Heart right ventricle (tissue), 16 donors: ENCODE results near the gene GPR107. TPM values are rescaled to one million over a fixed set of nuclear protein-coding genes. Genes with fewer than 3 reads are reported as not detected.

Experiments used
- ATAC-seq, 8 donors: fragments of 200-7000 bp; cut with Tn5 transposase; one replicate each; pipeline ENCODE4 v1.9.1; 2020; ENCODE audit warnings: mild to moderate bottlenecking in 8 of 8, moderate library complexity in 8 of 8, moderate number of reproducible peaks in 1 of 8
- DNase-seq, 2 donors: peaks; one replicate each; pipeline ENCODE4 v3.0.0-alpha.2; 2020
- H3K27ac ChIP-seq, 10 donors: fragments of 200-600 bp; sonication (generic) in 2 of 10; one replicate each; pipeline versions ENCODE4 v1.5.0 to v1.8.0; 2020 to 2022; ENCODE audit warnings: mild to moderate bottlenecking in 3 of 10
- H3K27me3 ChIP-seq, 7 donors: fragments of 200-600 bp; one replicate each; pipeline ENCODE4 v1.8.0; 2021 to 2022; ENCODE audit warnings: mild to moderate bottlenecking in 2 of 7
- H3K36me3 ChIP-seq, 9 donors: fragments of 200-600 bp; sonication (generic) in 1 of 9; one replicate each; pipeline versions ENCODE4 v1.5.0 to v1.8.0; 2020 to 2022; ENCODE audit warnings: mild to moderate bottlenecking in 2 of 9
- H3K4me1 ChIP-seq, 9 donors: fragments of 200-600 bp; sonication (generic) in 1 of 9; one replicate each; pipeline versions ENCODE4 v1.5.0 to v1.8.0; 2020 to 2022; ENCODE audit warnings: mild to moderate bottlenecking in 4 of 9
- H3K4me3 ChIP-seq, 10 donors: fragments of 200-600 bp; sonication (generic) in 2 of 10; one replicate each; pipeline versions ENCODE4 v1.5.0 to v1.8.0; 2020 to 2022; ENCODE audit warnings: mild to moderate bottlenecking in 7 of 10, moderate library complexity in 2 of 10
- H3K9me3 ChIP-seq, 11 donors: fragments of 200-600 bp in 10 of 11; sonication (generic) in 2 of 11; one replicate each; pipeline versions ENCODE4 v1.5.0 to v1.8.0; 2013 to 2022; ENCODE audit warnings: mild to moderate bottlenecking in 2 of 11, control low read depth in 1 of 11, moderate library complexity in 1 of 11
- WGBS, 2 donors: extraction: QIAGEN DNeasy Blood & Tissue Kit; methylation state at CpG; one replicate each; pipeline ENCODE4 v1.1.7; 2013; ENCODE audit warnings: inconsistent platforms in 1 of 2; 5-methylcytosine and 5-hydroxymethylcytosine counted together
- intact Hi-C, 10 donors: fragments of 100-400 bp; cut with DNase I; formaldehyde crosslinking; loops; one replicate each; pipeline versions ENCODE4 v1.11.1 to v1.14.2; 2022
- polyA plus RNA-seq, 2 donors: library from polyadenylated mRNA; stranded (reverse); fragments of 200-250 nt; gene quantifications; one replicate each; pipeline ENCODE4 v1.2.3, GENCODE V29; 2013
- total RNA-seq, 10 donors: library from RNA; stranded (reverse); fragmentation: NEBNext Ultra II Directional in 3 of 10; extraction: Animal tissue kit (Norgen Biotek cat#: 25700) in 3 of 10; gene quantifications; one replicate each; pipeline versions ENCODE4 v1.2.1 to v1.2.4, GENCODE V29; 2021 to 2023
- TF ChIP-seq, protein P1 (sequence below), 9 donors: fragments of 200-600 bp; sonication (generic) in 2 of 9; IDR thresholded peaks; one replicate each; pipeline versions ENCODE4 v1.5.0 to v1.8.0; 2021 to 2022; ENCODE audit warnings: antibody characterized with exemption in 9 of 9, mild to moderate bottlenecking in 5 of 9, moderate library complexity in 1 of 9
- donor health status: Arrhythmogenic right ventricular cardiomyopathy.
- donor health status: ischemic (EF 13 %, LVEDD 7.1; RV severe dilation, severe dysfunction).
- donor health status: healthy with polysubstance abuse.
- donor health status: DM: no; HTN: yes; CAD: no.
- donor health status: DM: no; HTN: no; CAD: no.
- donor health status: ischemic (EF 25% LVEDD 6.9; RV normal size, moderate dysfunction).
- donor health status: ischemic (EF 25% LVEDD 5.7; RV mildly dilated, moderate dysfunction).
- donor health status: healthy.
- donor health status: DM: yes; HTN: yes; CAD: no.
- donor health status: Ischemic cardiomyopathy.
- donor health status: ischemic (EF 35%, LVEDD 5.7; RV mildly dilated, moderate dysfunction).
- donor health status: nonischemic (EF 11% LVEDD 7.7; RV severe dilation, severe dysfunction).
- donor health status: DM: yes; HTN: yes; CAD: no.
- donor health status: PGD.
- donor health status: ischemic (EF 29% LVEDD 5.4; RV normal size, mild dysfunction).
- donor health status: nonischemic (EF 23%, LVEDD 6.1; RV moderate dilation, normal function).

GPR107 gene
- total and polyA plus RNA-seq, 12 donors, result 6.7 to 35.6 (median 23.9) TPM

DNA sequence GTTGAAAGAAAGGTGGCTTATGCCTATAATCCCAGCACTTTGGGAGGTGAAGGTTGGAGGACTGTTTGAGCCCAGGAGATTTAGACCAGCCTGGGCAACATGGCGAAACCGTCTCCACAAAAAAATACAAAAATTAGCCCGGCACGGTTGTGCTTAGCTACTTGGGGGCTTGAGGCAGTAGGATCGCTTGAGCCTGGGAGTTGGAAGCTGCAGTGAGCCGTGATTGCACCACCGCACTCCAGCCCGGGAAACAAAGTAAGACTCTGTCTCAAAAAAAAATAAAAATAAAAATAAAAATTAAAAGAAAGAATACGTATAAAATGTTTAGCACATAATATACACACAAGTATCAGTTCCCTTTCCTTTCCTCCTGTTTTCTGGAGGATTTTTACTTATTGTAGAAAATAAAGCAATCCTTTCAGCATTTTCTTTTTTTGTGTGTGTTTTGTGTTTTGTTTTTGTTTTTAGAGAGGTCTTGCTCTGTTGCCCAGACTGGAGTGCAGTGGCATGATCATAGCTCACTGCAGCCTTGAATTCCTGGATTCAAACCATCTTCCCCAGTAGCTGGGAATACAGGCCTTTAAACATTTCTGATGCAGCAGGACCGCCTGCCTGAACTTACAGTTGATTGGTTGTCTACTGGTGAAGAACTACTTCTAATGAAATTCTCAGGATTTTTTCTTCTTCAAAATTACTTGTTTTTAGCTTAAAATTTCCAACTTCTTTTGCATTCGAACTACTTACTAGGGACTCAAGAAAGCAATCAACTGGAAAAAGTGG lies 4.1 kb upstream of the GPR107 start:
- WGBS, 2 donors, result 85 to 90% methylated on average over 11 of the region's 11 CpGs
- no peak overlapping the region for H3K27ac ChIP-seq
- peaks cover 0 to 5% (median 0%) of the 10 kb centered on the region in 9 donors for H3K36me3 ChIP-seq
- intact Hi-C loops, result loop anchor here in 5 of 10 donors (5.0 to 10.0 kb wide), 3 partner anchors 85 to 165 kb away; no protein-coding TSS in a partner anchor
- DNase-seq (no peak), ATAC-seq (no peak)
- H3K27me3 ChIP-seq, result no peaks in the 10 kb centered on the region
- H3K4me1 ChIP-seq, result peaks cover 4 to 47% (median 28%) of the 10 kb centered on the region in 9 donors
- no peaks in the 10 kb centered on the region for H3K9me3 ChIP-seq
- TF ChIP-seq, protein P1, sequence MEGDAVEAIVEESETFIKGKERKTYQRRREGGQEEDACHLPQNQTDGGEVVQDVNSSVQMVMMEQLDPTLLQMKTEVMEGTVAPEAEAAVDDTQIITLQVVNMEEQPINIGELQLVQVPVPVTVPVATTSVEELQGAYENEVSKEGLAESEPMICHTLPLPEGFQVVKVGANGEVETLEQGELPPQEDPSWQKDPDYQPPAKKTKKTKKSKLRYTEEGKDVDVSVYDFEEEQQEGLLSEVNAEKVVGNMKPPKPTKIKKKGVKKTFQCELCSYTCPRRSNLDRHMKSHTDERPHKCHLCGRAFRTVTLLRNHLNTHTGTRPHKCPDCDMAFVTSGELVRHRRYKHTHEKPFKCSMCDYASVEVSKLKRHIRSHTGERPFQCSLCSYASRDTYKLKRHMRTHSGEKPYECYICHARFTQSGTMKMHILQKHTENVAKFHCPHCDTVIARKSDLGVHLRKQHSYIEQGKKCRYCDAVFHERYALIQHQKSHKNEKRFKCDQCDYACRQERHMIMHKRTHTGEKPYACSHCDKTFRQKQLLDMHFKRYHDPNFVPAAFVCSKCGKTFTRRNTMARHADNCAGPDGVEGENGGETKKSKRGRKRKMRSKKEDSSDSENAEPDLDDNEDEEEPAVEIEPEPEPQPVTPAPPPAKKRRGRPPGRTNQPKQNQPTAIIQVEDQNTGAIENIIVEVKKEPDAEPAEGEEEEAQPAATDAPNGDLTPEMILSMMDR (IDR thresholded peaks at IDR 0.05), result no peak
- H3K4me3 ChIP-seq, result no peak overlapping the region

DNA sequence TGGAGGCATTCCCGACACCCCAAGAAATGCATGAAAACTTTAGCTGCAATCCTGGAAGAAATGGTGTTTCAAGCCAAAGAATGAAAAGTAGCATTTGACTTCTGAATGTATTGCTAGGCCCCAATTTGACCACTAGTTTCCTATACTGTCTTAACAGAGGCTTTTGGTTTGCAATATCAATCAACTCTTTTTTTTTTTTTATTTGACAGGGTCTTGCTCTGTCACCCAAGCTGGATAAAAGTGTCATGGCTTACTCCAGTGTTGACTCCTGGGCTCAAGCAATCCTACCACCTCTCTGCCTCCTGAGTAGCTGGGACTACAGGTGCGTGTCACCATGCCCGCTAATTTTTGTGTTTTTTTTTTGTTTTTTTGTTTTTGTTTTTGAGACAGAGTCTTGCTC lies 3.2 kb upstream of the GPR107 start:
- Histone ChIP-seq H3K36me3 (peaks cover 0 to 5% (median 0%) of the 10 kb centered on the region in 9 donors), H3K27me3 (no peaks in the 10 kb centered on the region), H3K4me1 (peaks cover 6 to 47% (median 32%) of the 10 kb centered on the region in 9 donors), H3K27ac (no peak overlapping the region), H3K4me3 (no peak overlapping the region), H3K9me3 (no peaks in the 10 kb centered on the region)
- ATAC-seq (no peak), DNase-seq (no peak)
- TF ChIP-seq, protein P1 (IDR thresholded peaks at IDR 0.05), result no peak
- intact Hi-C loops, result loop anchor here in 2 of 10 donors (5.0 to 10.0 kb wide), 2 partner anchors 163 to 166 kb away; no protein-coding TSS in a partner anchor
- WGBS, 2 donors, result 98% methylated on average over 3 of the region's 3 CpGs

DNA sequence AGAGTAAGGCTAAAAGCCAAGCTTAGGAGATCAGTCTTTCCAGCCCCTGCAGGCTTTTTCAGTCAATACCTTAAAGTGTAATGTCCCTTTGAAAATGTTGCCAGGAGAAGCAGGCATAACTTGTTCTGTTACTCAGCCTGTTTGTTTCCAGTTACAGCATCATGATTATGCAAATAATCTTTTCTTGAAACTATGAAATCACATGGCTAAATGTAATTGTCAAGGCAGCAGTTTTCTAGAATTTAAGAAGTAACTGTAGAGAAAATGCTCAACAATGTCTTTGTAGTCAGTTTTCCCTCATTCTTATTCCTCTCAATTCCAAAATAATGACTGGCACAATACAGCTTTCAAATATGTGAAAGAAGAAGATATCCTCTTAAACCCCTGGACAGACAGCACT lies 1.9 kb upstream of the GPR107 start:
- TF ChIP-seq, protein P1 (IDR thresholded peaks at IDR 0.05), result no peak
- H3K4me3 ChIP-seq, result no peak overlapping the region
- no peaks in the 10 kb centered on the region for H3K9me3 ChIP-seq
- H3K36me3 ChIP-seq, result peaks cover 0 to 5% (median 0%) of the 10 kb centered on the region in 9 donors
- intact Hi-C loops, result loop anchor here in 2 of 10 donors (5.0 to 10.0 kb wide), 2 partner anchors 165 to 167 kb away; no protein-coding TSS in a partner anchor
- peaks cover 6 to 42% (median 30%) of the 10 kb centered on the region in 9 donors for H3K4me1 ChIP-seq
- H3K27me3 ChIP-seq, result no peaks in the 10 kb centered on the region
- H3K27ac ChIP-seq, result peak overlapping the region in 1 of 10 donors; percentile 99
- ATAC-seq, result no peak
- DNase-seq, result no peak

DNA sequence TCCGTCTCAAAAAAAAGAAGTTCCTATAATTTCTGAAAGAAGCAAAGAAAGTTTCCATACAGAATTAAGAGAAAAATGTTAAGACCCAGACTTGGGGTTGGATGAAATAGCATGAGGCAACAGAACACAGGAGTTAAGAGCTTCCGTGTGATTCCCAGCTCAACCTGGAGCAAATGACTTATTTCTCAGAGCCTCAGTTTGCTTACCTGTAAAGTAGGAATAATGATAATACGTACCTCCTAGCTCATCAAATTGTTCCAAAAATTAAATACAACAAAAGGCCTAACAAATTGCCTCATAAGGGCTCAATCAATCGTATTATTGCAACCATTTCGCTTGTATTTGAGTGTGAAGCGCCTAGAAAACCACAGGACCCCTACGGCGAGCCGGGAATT lies 600 bp upstream of the GPR107 start:
- no peaks in the 10 kb centered on the region for H3K27me3 ChIP-seq
- peaks cover 0 to 9% (median 0%) of the 10 kb centered on the region in 9 donors for H3K36me3 ChIP-seq
- TF ChIP-seq, protein P1 (IDR thresholded peaks at IDR 0.05), result no peak
- ATAC-seq (no peak), DNase-seq (no peak)
- intact Hi-C loops, result loop anchor here in 2 of 10 donors (5.0 to 10.0 kb wide), 2 partner anchors 166 to 168 kb away; no protein-coding TSS in a partner anchor
- H3K27ac ChIP-seq, result peak overlapping the region; percentile 53 to 99 (median 86)
- H3K4me3 ChIP-seq, result peak overlapping the region; percentile 64 to 100 (median 96)
- WGBS, 2 donors, result 14% methylated on average over 9 of the region's 9 CpGs
- no peaks in the 10 kb centered on the region for H3K9me3 ChIP-seq
- peaks cover 6 to 42% (median 30%) of the 10 kb centered on the region in 9 donors for H3K4me1 ChIP-seq
